Panc1 (cell line): ENCODE results near the gene S100A2. TPM values are rescaled to one million over a fixed set of nuclear protein-coding genes. Genes with fewer than 3 reads are reported as not detected.

Source experiments
- ATAC-seq: fragments of 200-7000 bp; cut with Tn5 transposase; 2 replicates; pipeline ENCODE4 v1.9.1; 2020; ENCODE audit warnings: mild to moderate bottlenecking, moderate library complexity
- BruUV-seq: library from RNA; stranded (reverse); fragments of 400-500 nt; replicated peaks from 2 replicates; lab custom pipeline; 2021; lab: Mats Ljungman, UMichigan
- CTCF ChIA-PET: fragments of 300-600 bp; sonication (Branson Sonifier 250); formaldehyde crosslinking; loops from one replicate; lab custom pipeline; 2022; ENCODE audit warnings: antibody characterized with exemption; lab: Charles Lee
- POLR2A ChIA-PET: fragments of 300-600 bp; sonication (Branson Sonifier 250); formaldehyde crosslinking; loops from one replicate; lab custom pipeline; 2022; ENCODE audit warnings: antibody characterized with exemption; lab: Charles Lee
- DNase-seq: peaks from one replicate; pipeline ENCODE4 v3.0.0-alpha.2; 2010; ENCODE audit warnings: low read depth, low spot score
- H3K27ac ChIP-seq: 2 replicates; pipeline ENCODE4 v1.5.1; 2011; ENCODE audit warnings: mild to moderate bottlenecking, low read length, inconsistent platforms
- H3K27me3 ChIP-seq: fragments of 200-500 bp; sonication (Bioruptor generic); 2 replicates; pipeline ENCODE4 v1.6.0; 2014; ENCODE audit warnings: low read length, inconsistent platforms; ENCODE audit not compliant: control insufficient read depth, insufficient read depth
- H3K36me3 ChIP-seq: fragments of 200-500 bp; sonication (Bioruptor generic); 2 replicates; pipeline ENCODE4 v1.5.1; 2014; ENCODE audit warnings: inconsistent platforms, mild to moderate bottlenecking, low read length, moderate library complexity; ENCODE audit not compliant: control insufficient read depth, insufficient read depth
- H3K4me1 ChIP-seq: 2 replicates; pipeline ENCODE4 v1.5.1; 2011; ENCODE audit warnings: inconsistent platforms, mild to moderate bottlenecking, low read length, moderate library complexity; ENCODE audit not compliant: control insufficient read depth, insufficient read depth
- H3K4me3 ChIP-seq, 2 experiments: 2 replicates each; pipeline ENCODE4 v1.5.1; 2011 to 2012; ENCODE audit warnings: low read depth in 2 of 2, low read length in 2 of 2, mild to moderate bottlenecking in 2 of 2, inconsistent platforms in 1 of 2, moderate library complexity in 1 of 2
- H3K9me3 ChIP-seq: fragments of 200-500 bp; sonication (Bioruptor generic); 2 replicates; pipeline ENCODE4 v1.5.1; 2014; ENCODE audit warnings: low read depth, mild to moderate bottlenecking, inconsistent platforms, low read length, moderate library complexity; ENCODE audit not compliant: control insufficient read depth, insufficient read depth
- POLR2AphosphoS5 ChIP-seq: IDR thresholded peaks from 2 replicates; pipeline ENCODE4 v1.6.1; 2012; ENCODE audit warnings: mild to moderate bottlenecking, low read depth, low read length, moderate library complexity
- SIN3A ChIP-seq: IDR thresholded peaks from 2 replicates; pipeline ENCODE4 v1.6.1; 2012; ENCODE audit warnings: low read depth, mild to moderate bottlenecking, low read length, moderate library complexity, borderline replicate concordance; ENCODE audit not compliant: insufficient read depth
- TCF7L2 ChIP-seq: IDR thresholded peaks from 2 replicates; pipeline ENCODE4 v1.6.1; 2011; ENCODE audit warnings: mild to moderate bottlenecking, low read depth, low read length, inconsistent platforms
- in situ Hi-C: cut with HindIII; loops from 2 replicates; pipeline ENCODE4 v1.10.0; 2016; ENCODE audit warnings: low sequenced_read_pairs, low pct_unique_long_range_greater_than_20kb
- intact Hi-C: fragments of 100-400 bp; cut with micrococcal nuclease; formaldehyde crosslinking; loops from one replicate; pipeline ENCODE4 v1.10.0; 2022; ENCODE audit not compliant: unreplicated experiment
- total RNA-seq: library from RNA; stranded (reverse); gene quantifications from one replicate; pipeline ENCODE4 v1.2.1, GENCODE V29; 2021; ENCODE audit not compliant: unreplicated experiment
- TF ChIP-seq, protein P1 (sequence below): fragments of 450-650 bp; IDR thresholded peaks from 2 replicates; pipeline ENCODE4 v1.5.1; 2017; ENCODE audit warnings: mild to moderate bottlenecking
- TF ChIP-seq, protein P2 (sequence below), 2 experiments: IDR thresholded peaks; 2 replicates each; pipeline ENCODE4 v1.6.1; 2011 to 2012; ENCODE audit warnings: low read depth in 2 of 2, control low read depth in 1 of 2, low read length in 1 of 2, mild to moderate bottlenecking in 1 of 2, moderate library complexity in 1 of 2; ENCODE audit not compliant: insufficient read depth in 1 of 2

S100A2 gene
- total RNA-seq, 1 experiment from 2014 or later: 6.2 TPM

DNA sequence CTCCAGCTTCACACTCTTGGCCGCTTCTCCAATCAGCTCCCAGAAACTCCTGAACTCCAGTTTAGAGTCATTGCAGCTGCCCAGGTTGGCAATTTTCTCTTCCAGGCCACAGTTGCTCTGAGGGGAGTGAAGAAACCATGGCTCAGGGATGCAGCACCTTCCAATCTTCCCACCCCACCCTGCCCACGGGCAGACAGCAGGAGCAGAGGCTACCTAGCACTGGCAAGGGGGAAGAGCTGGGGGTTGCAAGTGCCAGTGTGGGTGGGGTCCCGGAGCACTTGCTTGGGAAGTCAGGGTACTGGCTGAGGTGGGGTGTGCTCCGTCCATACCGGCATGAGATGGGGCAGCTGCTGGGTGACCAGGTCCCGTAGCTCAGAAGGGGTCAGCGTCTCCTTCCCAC is 49.3 kb upstream of the S100A2 start:
- DNase-seq: no peak
- Histone ChIP-seq H3K4me3 (no peak overlapping the region), H3K27ac (no peak overlapping the region), H3K4me1 (peaks cover 28% of the 10 kb centered on the region), H3K9me3 (no peaks in the 10 kb centered on the region), H3K27me3 (no peaks in the 10 kb centered on the region), H3K36me3 (no peaks in the 10 kb centered on the region)
- in situ Hi-C loops (loop anchor here (25.0 kb wide), 1 partner anchor 253 kb away; the partner anchor contains the start of gene S100A9), intact Hi-C loops (loop anchor here (5.0 kb wide), 1 partner anchor 103 kb away; no protein-coding TSS in a partner anchor)
- no TSS peak for BruUV-seq
- CTCF ChIA-PET: interaction anchor here (1.2 to 1.6 kb wide), 3 partner anchors 9 to 81 kb away, joined by 3 to 4 read pairs (median 3); partner anchors contain the start of gene S100A13
- no peak for ATAC-seq
- POLR2A ChIA-PET: interaction anchor here (1.6 to 1.9 kb wide), 2 partner anchors 13 to 19 kb away, joined by 5 read pairs; partner anchors contain the start of genes CHTOP and S100A13
- no peak for TF ChIP-seq POLR2AphosphoS5
- no peak for TF ChIP-seq TCF7L2
- TF ChIP-seq, protein P1, sequence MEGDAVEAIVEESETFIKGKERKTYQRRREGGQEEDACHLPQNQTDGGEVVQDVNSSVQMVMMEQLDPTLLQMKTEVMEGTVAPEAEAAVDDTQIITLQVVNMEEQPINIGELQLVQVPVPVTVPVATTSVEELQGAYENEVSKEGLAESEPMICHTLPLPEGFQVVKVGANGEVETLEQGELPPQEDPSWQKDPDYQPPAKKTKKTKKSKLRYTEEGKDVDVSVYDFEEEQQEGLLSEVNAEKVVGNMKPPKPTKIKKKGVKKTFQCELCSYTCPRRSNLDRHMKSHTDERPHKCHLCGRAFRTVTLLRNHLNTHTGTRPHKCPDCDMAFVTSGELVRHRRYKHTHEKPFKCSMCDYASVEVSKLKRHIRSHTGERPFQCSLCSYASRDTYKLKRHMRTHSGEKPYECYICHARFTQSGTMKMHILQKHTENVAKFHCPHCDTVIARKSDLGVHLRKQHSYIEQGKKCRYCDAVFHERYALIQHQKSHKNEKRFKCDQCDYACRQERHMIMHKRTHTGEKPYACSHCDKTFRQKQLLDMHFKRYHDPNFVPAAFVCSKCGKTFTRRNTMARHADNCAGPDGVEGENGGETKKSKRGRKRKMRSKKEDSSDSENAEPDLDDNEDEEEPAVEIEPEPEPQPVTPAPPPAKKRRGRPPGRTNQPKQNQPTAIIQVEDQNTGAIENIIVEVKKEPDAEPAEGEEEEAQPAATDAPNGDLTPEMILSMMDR: no peak
- TF ChIP-seq SIN3A: no peak
- TF ChIP-seq, protein P2, sequence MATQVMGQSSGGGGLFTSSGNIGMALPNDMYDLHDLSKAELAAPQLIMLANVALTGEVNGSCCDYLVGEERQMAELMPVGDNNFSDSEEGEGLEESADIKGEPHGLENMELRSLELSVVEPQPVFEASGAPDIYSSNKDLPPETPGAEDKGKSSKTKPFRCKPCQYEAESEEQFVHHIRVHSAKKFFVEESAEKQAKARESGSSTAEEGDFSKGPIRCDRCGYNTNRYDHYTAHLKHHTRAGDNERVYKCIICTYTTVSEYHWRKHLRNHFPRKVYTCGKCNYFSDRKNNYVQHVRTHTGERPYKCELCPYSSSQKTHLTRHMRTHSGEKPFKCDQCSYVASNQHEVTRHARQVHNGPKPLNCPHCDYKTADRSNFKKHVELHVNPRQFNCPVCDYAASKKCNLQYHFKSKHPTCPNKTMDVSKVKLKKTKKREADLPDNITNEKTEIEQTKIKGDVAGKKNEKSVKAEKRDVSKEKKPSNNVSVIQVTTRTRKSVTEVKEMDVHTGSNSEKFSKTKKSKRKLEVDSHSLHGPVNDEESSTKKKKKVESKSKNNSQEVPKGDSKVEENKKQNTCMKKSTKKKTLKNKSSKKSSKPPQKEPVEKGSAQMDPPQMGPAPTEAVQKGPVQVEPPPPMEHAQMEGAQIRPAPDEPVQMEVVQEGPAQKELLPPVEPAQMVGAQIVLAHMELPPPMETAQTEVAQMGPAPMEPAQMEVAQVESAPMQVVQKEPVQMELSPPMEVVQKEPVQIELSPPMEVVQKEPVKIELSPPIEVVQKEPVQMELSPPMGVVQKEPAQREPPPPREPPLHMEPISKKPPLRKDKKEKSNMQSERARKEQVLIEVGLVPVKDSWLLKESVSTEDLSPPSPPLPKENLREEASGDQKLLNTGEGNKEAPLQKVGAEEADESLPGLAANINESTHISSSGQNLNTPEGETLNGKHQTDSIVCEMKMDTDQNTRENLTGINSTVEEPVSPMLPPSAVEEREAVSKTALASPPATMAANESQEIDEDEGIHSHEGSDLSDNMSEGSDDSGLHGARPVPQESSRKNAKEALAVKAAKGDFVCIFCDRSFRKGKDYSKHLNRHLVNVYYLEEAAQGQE (IDR thresholded peaks at IDR 0.05; ENCODE audit: insufficient read depth in 1 of 2, low read depth in 2 of 2, low read length in 1 of 2): no peak

DNA sequence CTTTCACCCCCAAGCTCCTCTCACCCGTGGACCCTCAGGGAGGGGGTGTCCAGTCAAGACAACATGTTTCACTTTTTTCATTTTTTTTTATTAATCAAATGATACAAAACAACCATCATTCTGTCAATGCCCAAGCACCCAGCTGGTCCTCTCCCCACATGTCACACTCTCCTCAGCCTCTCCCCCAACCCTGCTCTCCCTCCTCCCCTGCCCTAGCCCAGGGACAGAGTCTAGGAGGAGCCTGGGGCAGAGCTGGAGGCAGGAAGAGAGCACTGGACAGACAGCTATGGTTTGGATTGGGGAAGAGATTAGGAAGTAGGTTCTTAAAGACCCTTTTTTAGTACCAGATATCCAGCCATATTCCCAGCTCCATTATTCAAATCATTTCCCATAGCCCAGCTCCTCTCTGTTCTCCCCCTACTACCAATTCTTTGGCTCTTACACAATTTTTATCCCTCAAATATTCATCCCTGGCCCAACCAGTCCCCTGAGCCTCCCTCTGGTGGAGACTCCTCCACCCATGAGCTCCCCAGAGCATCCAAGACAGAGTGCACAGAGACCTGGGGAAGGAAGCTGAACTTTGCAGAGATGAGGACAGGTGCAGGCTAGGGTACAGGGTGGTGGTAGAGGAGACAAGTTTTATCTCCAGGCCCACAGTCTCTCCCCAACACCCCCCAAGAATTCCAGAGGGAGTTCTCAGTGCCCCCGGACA is 48.7 kb upstream of the S100A2 start:
- Histone ChIP-seq H3K9me3 (no peaks in the 10 kb centered on the region), H3K27me3 (no peaks in the 10 kb centered on the region), H3K36me3 (no peaks in the 10 kb centered on the region), H3K27ac (peak overlapping the region; percentile 42; the same call in 1 of the 2 replicates), H3K4me3 (no peak overlapping the region), H3K4me1 (peaks cover 34% of the 10 kb centered on the region)
- TF ChIP-seq, protein P1: no peak
- TF ChIP-seq, protein P2 (IDR thresholded peaks at IDR 0.05; ENCODE audit: insufficient read depth in 1 of 2, low read depth in 2 of 2, low read length in 1 of 2): no peak
- TF ChIP-seq SIN3A (no peak), POLR2AphosphoS5 (no peak), TCF7L2 (no peak)
- POLR2A ChIA-PET: interaction anchor here (1.6 to 1.9 kb wide), 2 partner anchors 13 to 20 kb away, joined by 5 read pairs; partner anchors contain the start of genes CHTOP and S100A13
- CTCF ChIA-PET: interaction anchor here (1.2 to 1.6 kb wide), 2 partner anchors 9 to 13 kb away, joined by 3 to 4 read pairs; partner anchors contain the start of gene S100A13
- in situ Hi-C loops: loop anchor here (25.0 kb wide), 1 partner anchor 252 kb away; the partner anchor contains the start of gene S100A9
- DNase-seq (no peak), ATAC-seq (no peak)
- BruUV-seq: no TSS peak
- intact Hi-C loops: no loop called here
